Hematopoietic multipotent progenitor cell (in vitro differentiated cells): Measurements from ENCODE around the gene PLEKHB2. TPM values are rescaled to one million over a fixed set of nuclear protein-coding genes. Genes with fewer than 3 reads are reported as not detected.
"Not testable (repeated sequence)": the region's sequence is repeated elsewhere in the genome, so short reads cannot be mapped to it uniquely, and the experiment has no call there.

Experiments
- DNase-seq, 3 donors: peaks; one replicate each; pipeline ENCODE4 v3.0.0-alpha.2; 2011 to 2015; ENCODE audit warnings: low read depth in 2 of 3, low spot score in 2 of 3
- total RNA-seq: library from RNA; depleted of rRNA; stranded (reverse); fragments of >200 nt; gene quantifications from one replicate; pipeline ENCODE4 v1.2.3, GENCODE V29; 2012

Gene PLEKHB2, protein sequence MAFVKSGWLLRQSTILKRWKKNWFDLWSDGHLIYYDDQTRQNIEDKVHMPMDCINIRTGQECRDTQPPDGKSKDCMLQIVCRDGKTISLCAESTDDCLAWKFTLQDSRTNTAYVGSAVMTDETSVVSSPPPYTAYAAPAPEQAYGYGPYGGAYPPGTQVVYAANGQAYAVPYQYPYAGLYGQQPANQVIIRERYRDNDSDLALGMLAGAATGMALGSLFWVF
- 67.3 TPM for total RNA-seq

DNA sequence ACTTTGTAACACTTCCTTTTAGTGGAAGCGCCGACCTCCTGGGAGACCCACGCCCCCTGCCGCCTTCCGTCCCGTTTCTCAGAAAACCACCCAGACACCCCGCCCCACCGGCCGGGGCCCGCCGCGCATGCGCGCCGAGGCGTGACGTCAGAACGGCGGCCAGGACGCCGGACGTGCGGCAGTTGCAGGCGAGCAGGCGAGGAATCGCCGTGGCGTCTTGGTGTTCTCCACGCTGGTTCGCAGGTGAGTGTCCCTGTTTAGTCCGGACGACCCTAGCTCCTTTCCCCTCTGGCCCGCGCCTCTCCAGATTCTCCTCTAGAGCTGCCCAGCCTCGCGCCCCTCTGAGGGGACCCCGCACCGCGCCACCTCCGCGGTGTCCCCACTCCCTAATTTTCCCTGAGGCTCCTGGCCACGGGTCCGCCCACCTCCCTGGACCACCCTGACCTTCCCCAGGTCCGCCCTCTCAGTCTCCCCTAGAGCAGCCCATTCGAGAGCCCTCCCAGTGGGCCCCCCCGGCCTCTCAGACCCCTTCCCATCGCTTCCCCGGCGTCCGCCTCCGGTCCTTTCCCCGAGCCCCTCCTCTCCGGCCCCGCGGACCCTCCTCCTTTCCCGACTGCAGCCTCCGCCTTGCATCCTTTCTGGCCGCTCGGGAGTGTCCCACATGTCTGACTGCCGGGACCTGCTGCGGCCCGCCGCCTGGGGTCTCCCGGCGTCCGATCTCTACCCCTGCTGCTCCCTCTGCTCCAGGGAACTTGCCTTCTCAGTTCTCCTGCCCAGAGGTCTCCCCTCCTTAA, at the start of gene PLEKHB2:
Gene PLEKHB2, plus strand, starts transcription at position 181 of the 794 bp plus-strand sequence. CDS start 15,606 bp downstream, outside the sequence.
- peak; percentile 88 to 92 (median 91) for DNase-seq

DNA sequence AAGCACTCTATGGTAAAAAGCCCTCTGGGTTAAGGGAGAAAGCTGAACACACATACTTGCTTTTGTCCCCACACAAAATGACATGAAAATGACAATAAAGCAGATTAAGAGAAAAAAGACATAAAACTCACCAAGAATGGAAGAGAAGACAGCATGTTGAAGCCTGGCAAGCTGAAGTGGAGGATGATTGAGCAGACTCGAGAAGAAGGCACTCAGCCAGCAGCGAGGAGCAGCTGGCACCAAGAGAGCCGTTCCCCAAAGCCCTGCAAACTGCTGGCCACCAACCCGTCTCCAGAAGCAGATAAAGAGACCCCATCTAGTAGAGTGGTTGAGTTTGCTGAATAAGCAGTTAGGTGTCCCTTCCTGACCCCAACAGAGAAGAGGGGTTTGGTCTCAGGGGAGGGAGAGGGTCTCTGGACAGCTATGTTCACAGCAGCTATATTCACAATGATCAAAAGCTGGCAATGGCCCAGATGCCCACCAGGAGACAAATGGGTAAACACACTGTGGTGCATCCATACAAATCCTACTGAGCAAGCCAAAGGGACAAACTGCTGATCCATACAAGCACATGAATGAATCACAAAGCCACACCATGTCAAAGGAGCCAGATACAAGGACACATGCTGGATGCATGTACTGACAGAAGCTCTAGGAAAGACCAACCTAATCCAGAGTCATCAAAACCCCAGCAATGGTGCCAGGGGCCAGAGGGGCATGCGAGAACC, 48.8 kb upstream of the PLEKHB2 start:
- DNase-seq: no peak

DNA sequence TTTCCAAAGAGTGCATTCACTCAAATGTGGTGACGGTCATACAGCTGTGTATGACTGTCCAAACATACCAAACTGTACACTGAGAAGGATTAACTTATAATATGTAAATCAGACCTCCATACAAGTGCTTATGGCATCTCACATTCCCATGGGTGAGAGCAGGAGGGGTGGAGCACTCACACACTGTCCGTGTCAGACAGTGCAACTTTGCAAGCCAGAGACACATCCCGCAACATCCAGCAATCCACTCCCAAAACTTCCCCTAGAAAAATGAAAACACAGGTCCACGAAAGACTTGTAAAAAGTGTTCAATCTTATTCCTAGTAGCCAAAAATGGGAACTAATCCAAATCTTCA, 48.2 kb upstream of the PLEKHB2 start:
- DNase-seq: no peak

DNA sequence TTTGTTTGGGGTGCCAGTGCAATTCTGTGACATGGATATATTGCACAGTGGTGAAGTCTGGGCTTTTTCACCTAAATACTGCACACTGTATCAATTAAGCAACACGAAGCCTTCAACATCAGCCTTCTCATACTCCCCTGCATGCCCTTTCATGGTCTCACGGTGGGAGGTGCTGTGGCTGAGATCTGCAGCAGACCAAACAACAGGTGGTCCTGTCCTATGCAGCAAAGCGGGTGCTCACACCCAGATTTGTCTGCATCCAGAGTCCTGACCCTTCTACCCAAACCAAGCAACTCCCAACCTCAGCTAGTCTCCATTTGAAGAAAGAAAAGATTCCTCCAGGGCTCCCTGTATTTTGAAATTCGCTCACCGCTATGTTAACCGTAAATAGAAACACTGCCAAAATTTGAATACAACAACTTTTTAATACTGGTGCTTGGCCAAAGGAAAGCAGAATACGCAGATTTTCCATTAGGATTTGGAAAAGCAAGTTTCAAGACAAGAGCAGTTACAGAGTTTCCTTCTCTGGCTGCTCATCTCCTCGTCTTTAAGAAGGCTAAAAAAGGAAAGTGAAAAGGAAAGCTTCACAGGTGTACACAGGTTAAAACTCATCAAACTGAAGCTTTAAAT, 46.8 kb upstream of the PLEKHB2 start:
- no peak for DNase-seq

DNA sequence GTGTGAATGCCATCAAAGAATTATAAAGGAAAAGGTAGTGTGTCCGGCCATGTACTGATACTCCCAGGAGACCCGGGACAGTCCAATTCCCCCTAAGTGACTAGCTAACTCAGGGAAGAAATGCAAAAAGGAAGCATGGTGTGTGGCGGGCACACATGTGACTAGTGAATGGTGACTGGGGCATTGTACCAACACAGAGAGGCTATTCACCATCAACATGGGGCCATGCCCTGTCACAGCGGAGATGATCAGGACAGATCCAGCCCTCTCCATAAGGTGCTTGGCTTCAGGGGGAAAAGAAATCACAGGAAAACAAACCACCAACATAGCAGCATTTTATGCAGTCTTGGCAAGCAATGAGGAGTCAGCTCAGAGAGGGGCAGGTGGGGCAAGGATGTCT, 46.2 kb upstream of the PLEKHB2 start:
- no peak for DNase-seq

DNA sequence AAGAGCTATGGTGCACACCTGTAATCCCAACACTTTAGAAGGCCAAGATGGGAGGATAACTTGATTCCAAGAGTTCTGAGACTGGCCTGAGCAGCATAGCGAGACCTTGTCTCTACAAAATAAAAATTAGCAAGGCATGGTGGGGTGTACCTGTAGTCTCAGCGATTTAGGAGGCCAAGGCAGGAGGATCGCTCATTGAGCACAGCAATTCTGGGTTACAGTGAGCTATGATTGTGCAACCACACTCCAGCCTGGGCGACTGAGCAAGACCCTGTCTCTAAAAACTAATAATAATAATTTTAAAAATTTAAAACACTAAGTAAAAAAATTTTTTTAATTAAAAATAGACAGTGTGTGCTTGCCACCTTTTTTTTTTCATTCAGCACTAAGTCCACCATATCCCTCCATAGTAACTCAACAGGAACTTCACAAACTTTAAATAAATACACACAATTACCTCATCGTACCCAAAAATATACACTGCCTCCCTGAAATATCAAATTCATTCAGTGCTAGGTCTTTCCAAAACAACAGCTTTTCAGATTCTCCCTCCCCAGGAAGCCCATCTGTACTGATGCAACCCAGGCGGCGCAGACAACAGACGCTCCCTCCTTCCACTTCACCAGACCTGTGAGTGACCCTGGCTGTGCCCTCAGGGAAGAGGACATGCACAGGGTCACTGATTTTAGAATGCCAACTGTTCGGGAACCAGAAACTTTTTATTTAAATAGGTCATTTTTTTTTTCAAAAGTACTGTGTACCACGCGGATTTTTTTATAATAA, 41.4 kb upstream of the PLEKHB2 start:
- DNase-seq: no peak

- DNase-seq: no peak
These were observed 40.3 kb upstream of the PLEKHB2 start for GRCh38 chr2:131064589-131065512.

GRCh38 chr2:131067465-131068125, 37.5 kb upstream of the PLEKHB2 start:
- no peak for DNase-seq

- not testable (repeated sequence) for DNase-seq
These were observed 37.0 kb upstream of the PLEKHB2 start for GRCh38 chr2:131068172-131068571.

- not testable (repeated sequence) for DNase-seq
These were observed 29.6 kb upstream of the PLEKHB2 start for GRCh38 chr2:131075578-131075977.

GRCh38 chr2:131076707-131077106, 28.4 kb upstream of the PLEKHB2 start:
- DNase-seq: no peak

DNA sequence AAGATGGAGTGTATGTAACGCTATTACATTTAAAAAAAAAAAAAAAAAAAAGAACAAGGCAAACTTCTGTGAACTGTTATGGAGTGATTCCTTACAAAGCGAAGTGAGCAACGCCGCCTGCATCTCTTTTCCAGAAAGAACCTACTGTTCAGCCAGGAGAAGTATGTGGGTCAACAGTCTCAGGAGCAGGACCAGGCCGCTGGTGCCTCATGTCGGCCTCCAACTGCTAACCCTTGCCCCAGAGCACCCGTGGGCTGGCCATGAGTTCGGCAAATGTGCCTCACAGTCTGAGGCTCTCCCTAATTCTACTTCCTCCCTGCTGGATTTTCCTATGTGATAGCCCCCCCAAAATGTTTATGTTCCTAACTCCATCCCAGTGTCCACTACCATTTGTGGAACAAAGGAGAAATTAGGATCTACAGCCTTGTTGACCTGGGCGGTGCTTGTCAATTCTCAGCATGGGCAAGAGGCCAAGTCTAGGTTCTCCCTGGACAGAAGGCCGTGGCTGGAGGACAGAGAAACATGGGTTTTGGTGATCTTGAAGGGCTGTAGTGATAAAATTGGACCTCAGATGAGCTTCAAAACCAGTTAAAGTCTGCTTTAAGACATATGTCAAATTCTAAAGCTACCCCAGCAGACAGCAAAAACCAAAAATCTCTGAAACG, 27.8 kb upstream of the PLEKHB2 start:
- no peak for DNase-seq

- DNase-seq: no peak
These were observed 27.2 kb upstream of the PLEKHB2 start for GRCh38 chr2:131077966-131078365.

GRCh38 chr2:131079931-131080330, 25.2 kb upstream of the PLEKHB2 start:
- DNase-seq: not testable (repeated sequence)

DNA sequence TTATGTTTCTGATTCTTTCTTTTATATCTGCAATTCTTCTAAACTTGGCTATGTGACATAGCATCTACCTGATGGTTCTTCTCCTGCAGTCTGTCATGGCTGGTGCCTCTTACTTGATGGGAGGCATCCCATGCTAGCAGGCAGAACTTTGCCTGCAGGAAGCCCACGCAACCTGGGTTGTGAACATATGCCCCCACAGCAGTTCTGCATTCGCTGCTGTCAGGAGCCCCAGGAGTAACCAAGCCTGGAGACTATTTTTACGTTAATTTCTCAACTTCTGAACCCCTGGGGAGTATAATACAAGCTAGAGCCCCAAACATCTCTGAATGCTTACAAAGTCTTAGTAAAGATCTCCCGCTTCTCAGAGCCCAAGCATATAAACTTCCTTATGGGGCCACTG, 23.9 kb upstream of the PLEKHB2 start:
- no peak for DNase-seq

- no peak for DNase-seq
These were observed 19.5 kb upstream of the PLEKHB2 start for GRCh38 chr2:131085646-131086045.

GRCh38 chr2:131092458-131093005, 12.6 kb upstream of the PLEKHB2 start:
- peak in 1 of 3 donors; percentile 11 for DNase-seq
